ENCODE data around the gene BABAM2. TPM values are rescaled to one million over a fixed set of nuclear protein-coding genes. Genes with fewer than 3 reads are reported as not detected.
A peak's percentile ranks its signal among the peaks of the same experiment; 100 is the strongest.
"Not testable (repeated sequence)": the region's sequence is repeated elsewhere in the genome, so short reads cannot be mapped to it uniquely, and the experiment has no call there.

The BABAM2 gene
- total and polyA plus RNA-seq, 11 donors: 22.2 to 75.1 (median 62.5) TPM

DNA sequence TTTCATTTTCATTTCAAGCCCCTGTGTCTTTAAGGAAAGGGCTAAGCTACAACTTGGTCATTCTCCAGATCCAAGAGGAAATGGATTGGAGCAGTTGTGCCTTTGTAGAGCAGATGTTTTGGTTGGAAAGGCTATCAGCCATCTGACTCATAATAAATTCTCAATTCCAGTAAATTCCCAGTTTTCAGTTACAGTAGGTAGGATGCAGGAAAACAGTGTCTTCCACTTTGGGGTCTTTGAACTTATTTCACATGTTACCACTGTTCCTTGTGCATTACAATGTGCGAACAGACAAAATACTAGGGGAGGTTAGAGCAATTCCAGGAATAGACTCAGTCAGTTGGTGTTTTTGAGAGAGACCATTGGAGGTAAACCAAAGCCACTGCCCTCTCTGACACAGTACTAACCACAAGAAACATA is 211.9 kb downstream of the BABAM2 start:
- peak overlapping the region in 8 of 12 donors; percentile 3 to 40 (median 26) for H3K4me3 ChIP-seq
- H3K4me1 ChIP-seq: peaks cover 0 to 38% (median 24%) of the 10 kb centered on the region in 12 donors
- H3K27me3 ChIP-seq: no peaks in the 10 kb centered on the region
- H3K27ac ChIP-seq: peak overlapping the region; percentile 43 to 90 (median 76)
- no peaks in the 10 kb centered on the region for H3K9me3 ChIP-seq
- intact Hi-C loops (cut with DNase I): loop anchor here in 5 of 10 donors (2.0 to 10.0 kb wide), 4 partner anchors 35 to 292 kb away; partner anchors contain the start of gene FOSL2 (in 4 of the 5)
- ATAC-seq: peak; percentile 77 to 89 (median 87)
- WGBS, 4 donors: 9 to 12% (median 10%) methylated on average over 1 of the region's 1 CpG
- peak in 2 of 5 donors; percentile 20 to 25 for DNase-seq
- TF ChIP-seq, protein P1, sequence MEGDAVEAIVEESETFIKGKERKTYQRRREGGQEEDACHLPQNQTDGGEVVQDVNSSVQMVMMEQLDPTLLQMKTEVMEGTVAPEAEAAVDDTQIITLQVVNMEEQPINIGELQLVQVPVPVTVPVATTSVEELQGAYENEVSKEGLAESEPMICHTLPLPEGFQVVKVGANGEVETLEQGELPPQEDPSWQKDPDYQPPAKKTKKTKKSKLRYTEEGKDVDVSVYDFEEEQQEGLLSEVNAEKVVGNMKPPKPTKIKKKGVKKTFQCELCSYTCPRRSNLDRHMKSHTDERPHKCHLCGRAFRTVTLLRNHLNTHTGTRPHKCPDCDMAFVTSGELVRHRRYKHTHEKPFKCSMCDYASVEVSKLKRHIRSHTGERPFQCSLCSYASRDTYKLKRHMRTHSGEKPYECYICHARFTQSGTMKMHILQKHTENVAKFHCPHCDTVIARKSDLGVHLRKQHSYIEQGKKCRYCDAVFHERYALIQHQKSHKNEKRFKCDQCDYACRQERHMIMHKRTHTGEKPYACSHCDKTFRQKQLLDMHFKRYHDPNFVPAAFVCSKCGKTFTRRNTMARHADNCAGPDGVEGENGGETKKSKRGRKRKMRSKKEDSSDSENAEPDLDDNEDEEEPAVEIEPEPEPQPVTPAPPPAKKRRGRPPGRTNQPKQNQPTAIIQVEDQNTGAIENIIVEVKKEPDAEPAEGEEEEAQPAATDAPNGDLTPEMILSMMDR (IDR thresholded peaks at IDR 0.05): no peak
- TF ChIP-seq POLR2A (IDR thresholded peaks at IDR 0.05): no peak
- H3K36me3 ChIP-seq: no peaks in the 10 kb centered on the region

DNA sequence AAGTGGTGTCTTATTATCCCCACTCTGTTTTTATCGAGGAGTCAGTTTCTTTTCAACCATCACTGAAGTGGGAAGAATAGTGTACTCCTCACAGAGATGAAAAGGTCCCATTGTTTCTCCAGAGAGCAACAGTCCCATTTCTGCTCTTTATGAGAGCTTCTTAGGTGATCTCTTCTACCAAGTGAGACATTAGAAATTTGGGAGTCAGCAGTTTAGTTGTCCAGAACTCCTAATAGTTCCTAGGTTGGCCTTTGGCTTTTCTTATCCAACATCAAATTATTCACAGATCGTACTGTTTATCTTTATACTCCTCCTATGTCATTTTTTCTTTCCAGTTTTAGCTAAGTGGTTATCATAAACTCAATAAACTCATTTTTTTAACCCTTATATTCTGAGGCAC is 213.1 kb downstream of the BABAM2 start:
- Histone ChIP-seq H3K9me3 (no peaks in the 10 kb centered on the region), H3K36me3 (no peaks in the 10 kb centered on the region), H3K27me3 (no peaks in the 10 kb centered on the region), H3K4me1 (peaks cover 0 to 41% (median 24%) of the 10 kb centered on the region in 12 donors), H3K4me3 (no peak overlapping the region), H3K27ac (peak overlapping the region in 9 of 12 donors; percentile 55 to 90 (median 80))
- no peak for ATAC-seq
- intact Hi-C loops (cut with DNase I): loop anchor here in 5 of 10 donors (2.0 to 10.0 kb wide), 4 partner anchors 34 to 291 kb away; partner anchors contain the start of gene FOSL2 (in 4 of the 5)
- no peak for TF ChIP-seq POLR2A (IDR thresholded peaks at IDR 0.05)
- TF ChIP-seq, protein P1 (IDR thresholded peaks at IDR 0.05): no peak
- 86 to 91% (median 88%) methylated on average over 2 of the region's 2 CpGs for WGBS, 4 donors
- no peak for DNase-seq

DNA sequence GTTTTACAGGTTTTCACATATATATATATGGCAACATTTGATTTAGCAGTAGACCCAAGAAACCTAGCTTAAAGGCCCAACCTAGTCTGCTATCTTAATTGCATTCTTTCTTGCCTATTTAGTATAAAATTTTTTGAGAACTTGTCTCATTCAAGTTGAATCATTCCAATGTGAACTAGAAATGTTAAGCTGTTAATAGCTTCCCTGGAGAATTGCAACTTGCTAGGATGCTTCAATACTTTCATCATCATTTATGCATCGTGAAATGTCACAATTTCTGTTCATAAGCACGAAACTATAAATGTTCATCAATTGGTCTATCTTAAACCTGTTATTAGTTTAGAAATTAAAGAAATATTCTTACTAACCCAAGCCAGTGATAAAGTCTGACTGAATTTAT is 217.6 kb downstream of the BABAM2 start:
- no peak for TF ChIP-seq POLR2A (IDR thresholded peaks at IDR 0.05)
- TF ChIP-seq, protein P1 (IDR thresholded peaks at IDR 0.05): no peak
- Histone ChIP-seq H3K4me1 (peaks cover 0 to 21% (median 4%) of the 10 kb centered on the region in 12 donors), H3K9me3 (no peaks in the 10 kb centered on the region), H3K4me3 (no peak overlapping the region), H3K36me3 (no peaks in the 10 kb centered on the region), H3K27me3 (no peaks in the 10 kb centered on the region), H3K27ac (peak overlapping the region in 1 of 12 donors; percentile 5)
- intact Hi-C loops (cut with DNase I): loop anchor here in 1 of 10 donors (10.0 kb wide), 1 partner anchor 227 kb away; no protein-coding TSS in a partner anchor
- WGBS, 4 donors: 79 to 90% (median 85%) methylated on average over 2 of the region's 2 CpGs
- DNase-seq (no peak), ATAC-seq (no peak)

DNA sequence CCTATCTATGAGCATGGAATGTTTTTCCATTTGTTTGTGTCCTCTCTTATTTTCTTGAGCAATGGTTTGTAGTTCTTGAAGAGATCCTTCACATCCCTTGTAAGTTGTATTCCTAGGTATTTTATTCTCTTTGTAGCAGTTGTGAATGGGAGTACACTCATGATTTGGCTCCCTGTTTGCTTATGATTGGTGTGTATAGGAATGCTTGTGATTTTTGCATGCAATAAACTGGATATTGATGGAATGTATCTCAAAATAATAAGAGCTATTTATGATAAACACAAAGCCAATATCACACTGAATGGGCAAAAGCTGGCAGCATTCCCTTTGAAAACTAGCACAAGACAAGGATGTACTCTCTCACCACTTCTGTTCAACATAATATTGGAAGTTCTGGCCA is 223.2 kb downstream of the BABAM2 start:
- not testable (repeated sequence) for H3K27me3 ChIP-seq, ATAC-seq, H3K9me3 ChIP-seq, DNase-seq, H3K4me3 ChIP-seq, H3K36me3 ChIP-seq, H3K27ac ChIP-seq
- intact Hi-C loops (cut with DNase I): loop anchor here in 2 of 10 donors (10.0 kb wide), 2 partner anchors 149 to 369 kb away; no protein-coding TSS in a partner anchor
- peaks cover 0 to 13% (median 3%) of the 10 kb centered on the region in 12 donors for H3K4me1 ChIP-seq

Measured in heart left ventricle (tissue), 16 donors.